WTC11 (cell line): ENCODE measurements around the gene CST6. TPM values are rescaled to one million over a fixed set of nuclear protein-coding genes. Genes with fewer than 3 reads are reported as not detected.
A peak's percentile ranks its signal among the peaks of the same experiment; 100 is the strongest.

Source experiments
- CDX4 ChIP-seq: fragments of 250-450 bp; sonication (Bioruptor Pico); IDR thresholded peaks from 2 replicates; pipeline ENCODE4 v1.9.0; 2021; ENCODE audit warnings: moderate library complexity, mild to moderate bottlenecking, inconsistent platforms, borderline replicate concordance
- E2F1 ChIP-seq: sonication (generic); formaldehyde crosslinking; IDR thresholded peaks from 2 replicates; pipeline ENCODE4 v1.8.0; 2022; ENCODE audit warnings: mild to moderate bottlenecking, missing genetic modification reagents
- E2F4 ChIP-seq: sonication (generic); formaldehyde crosslinking; IDR thresholded peaks from 2 replicates; pipeline ENCODE4 v1.8.1; 2022; ENCODE audit warnings: low read depth, mild to moderate bottlenecking, moderate library complexity, missing genetic modification reagents, borderline replicate concordance
- ESRRA ChIP-seq: sonication (generic); formaldehyde crosslinking; IDR thresholded peaks from 2 replicates; pipeline ENCODE4 v1.8.1; 2022; ENCODE audit warnings: mild to moderate bottlenecking, missing genetic modification reagents, borderline replicate concordance
- ETV6 ChIP-seq: sonication (generic); formaldehyde crosslinking; IDR thresholded peaks from 2 replicates; pipeline ENCODE4 v1.8.1; 2022; ENCODE audit warnings: mild to moderate bottlenecking, missing genetic modification reagents
- FOXP1 ChIP-seq: sonication (generic); formaldehyde crosslinking; IDR thresholded peaks from 2 replicates; pipeline ENCODE4 v1.8.0; 2022; ENCODE audit warnings: missing genetic modification reagents, mild to moderate bottlenecking, moderate library complexity, borderline replicate concordance
- HMGXB4 ChIP-seq: sonication (generic); formaldehyde crosslinking; IDR thresholded peaks from 2 replicates; pipeline ENCODE4 v1.8.1; 2023; ENCODE audit warnings: mild to moderate bottlenecking, moderate library complexity, missing genetic modification reagents
- IRF1 ChIP-seq: sonication (generic); formaldehyde crosslinking; IDR thresholded peaks from 2 replicates; pipeline ENCODE4 v1.8.0; 2023; ENCODE audit warnings: missing genetic modification reagents
- MAX ChIP-seq: sonication (generic); formaldehyde crosslinking; IDR thresholded peaks from 2 replicates; pipeline ENCODE4 v1.8.0; 2022; ENCODE audit warnings: mild to moderate bottlenecking, missing genetic modification reagents
- MLX ChIP-seq: sonication (generic); formaldehyde crosslinking; IDR thresholded peaks from 2 replicates; pipeline ENCODE4 v1.8.1; 2023; ENCODE audit warnings: mild to moderate bottlenecking, missing genetic modification reagents, moderate library complexity
- NR2C2 ChIP-seq: sonication (generic); formaldehyde crosslinking; IDR thresholded peaks from 2 replicates; pipeline ENCODE4 v1.8.0; 2022; ENCODE audit warnings: mild to moderate bottlenecking, missing genetic modification reagents
- PRRX2 ChIP-seq: fragments of 250-450 bp; sonication (Bioruptor Pico); IDR thresholded peaks from 2 replicates; pipeline ENCODE4 v1.8.0; 2021; ENCODE audit warnings: mild to moderate bottlenecking
- RORB ChIP-seq: fragments of 250-450 bp; sonication (Bioruptor Pico); IDR thresholded peaks from 2 replicates; pipeline ENCODE4 v1.9.0; 2021; ENCODE audit warnings: mild to moderate bottlenecking
- SMAD3 ChIP-seq: sonication (generic); formaldehyde crosslinking; IDR thresholded peaks from 2 replicates; pipeline ENCODE4 v1.8.0; 2022; ENCODE audit warnings: missing genetic modification reagents, mild to moderate bottlenecking, borderline replicate concordance
- USF1 ChIP-seq: sonication (generic); formaldehyde crosslinking; IDR thresholded peaks from 2 replicates; pipeline ENCODE4 v1.8.0; 2022; ENCODE audit warnings: mild to moderate bottlenecking, missing genetic modification reagents
- ZMAT4 ChIP-seq: fragments of 250-450 bp; sonication (Bioruptor Pico); IDR thresholded peaks from 2 replicates; pipeline ENCODE4 v1.9.0; 2021; ENCODE audit warnings: mild to moderate bottlenecking
- ZNF263 ChIP-seq: sonication (generic); formaldehyde crosslinking; IDR thresholded peaks from 2 replicates; pipeline ENCODE4 v1.8.1; 2022; ENCODE audit warnings: low read depth, mild to moderate bottlenecking, moderate library complexity, missing genetic modification reagents
- ZNF423 ChIP-seq: fragments of 250-450 bp; sonication (Bioruptor Pico); IDR thresholded peaks from 2 replicates; pipeline ENCODE4 v2.1.2; 2022; ENCODE audit warnings: mild to moderate bottlenecking, moderate library complexity
- ZNF425 ChIP-seq: fragments of 250-450 bp; sonication (Bioruptor Pico); conservative IDR thresholded peaks from 2 replicates; pipeline ENCODE4 v1.9.0; 2021; ENCODE audit warnings: mild to moderate bottlenecking
- ZNF532 ChIP-seq: fragments of 250-450 bp; sonication (Bioruptor Pico); IDR thresholded peaks from 2 replicates; pipeline ENCODE4 v1.9.0; 2021; ENCODE audit warnings: mild to moderate bottlenecking, borderline replicate concordance
- ZSCAN18 ChIP-seq: fragments of 250-450 bp; sonication (Bioruptor Pico); IDR thresholded peaks from 2 replicates; pipeline ENCODE4 v2.1.2; 2022; ENCODE audit warnings: mild to moderate bottlenecking, moderate library complexity
- total RNA-seq: library from RNA; stranded (reverse); gene quantifications from 3 replicates; pipeline ENCODE4 v1.2.3, GENCODE V29; 2021

The CST6 gene
- total RNA-seq, 1 experiment from 2014 or later: 0.72 TPM

GRCh38 chr11:66001942-66002647, 9.7 kb upstream of the CST6 start, which contains the start of the genes BANF1 and EIF1AD (continued):
- TF ChIP-seq ZNF532 (CRISPR knock-in tag) (no peak), FOXP1 (CRISPR knock-in tag) (no peak), ZSCAN18 (CRISPR knock-in tag) (no peak), NR2C2 (peak; percentile 93), PRRX2 (CRISPR knock-in tag) (no peak), USF1 (CRISPR knock-in tag) (no peak), E2F4 (CRISPR knock-in tag) (no peak), MAX (CRISPR knock-in tag) (peak; percentile 83), RORB (CRISPR knock-in tag) (no peak), SMAD3 (peak; percentile 66; the same call in 1 of the 2 replicates), ZNF425 (CRISPR knock-in tag) (no peak), ZNF263 (CRISPR knock-in tag) (no peak), ZNF423 (no peak), ESRRA (CRISPR knock-in tag) (no peak), ZMAT4 (CRISPR knock-in tag) (0 out of 2 replicates have a peak, but pooled peaks have one; percentile 42), E2F1 (CRISPR knock-in tag) (no peak), MLX (no peak), HMGXB4 (CRISPR knock-in tag) (peak; percentile 88), IRF1 (CRISPR knock-in tag) (no peak), ETV6 (CRISPR knock-in tag) (peak; percentile 90), CDX4 (CRISPR knock-in tag) (no peak)
